ENCODE results near the gene VPS51.

DNA sequence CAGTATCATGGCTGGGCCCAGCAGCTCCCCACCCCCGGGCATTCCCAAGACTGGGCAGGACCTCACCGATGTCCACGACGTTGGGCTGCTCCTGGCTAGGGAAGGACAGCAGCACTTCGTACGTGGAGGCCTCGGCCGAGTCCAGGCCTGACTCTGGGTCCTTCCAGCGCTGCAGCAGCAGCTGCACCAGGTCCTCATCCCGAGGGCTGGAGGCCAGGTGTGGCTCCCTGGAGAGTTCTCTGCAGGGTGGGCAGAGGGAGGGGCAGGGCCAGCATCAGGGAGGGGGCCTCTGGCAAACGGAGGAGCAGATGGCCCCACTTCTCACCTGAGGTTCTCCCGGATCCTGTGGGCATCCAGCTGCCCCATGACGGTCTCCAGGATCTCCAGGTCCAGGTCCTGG lies 38.0 kb upstream of the VPS51 start:
- TF ChIP-seq, protein P1, sequence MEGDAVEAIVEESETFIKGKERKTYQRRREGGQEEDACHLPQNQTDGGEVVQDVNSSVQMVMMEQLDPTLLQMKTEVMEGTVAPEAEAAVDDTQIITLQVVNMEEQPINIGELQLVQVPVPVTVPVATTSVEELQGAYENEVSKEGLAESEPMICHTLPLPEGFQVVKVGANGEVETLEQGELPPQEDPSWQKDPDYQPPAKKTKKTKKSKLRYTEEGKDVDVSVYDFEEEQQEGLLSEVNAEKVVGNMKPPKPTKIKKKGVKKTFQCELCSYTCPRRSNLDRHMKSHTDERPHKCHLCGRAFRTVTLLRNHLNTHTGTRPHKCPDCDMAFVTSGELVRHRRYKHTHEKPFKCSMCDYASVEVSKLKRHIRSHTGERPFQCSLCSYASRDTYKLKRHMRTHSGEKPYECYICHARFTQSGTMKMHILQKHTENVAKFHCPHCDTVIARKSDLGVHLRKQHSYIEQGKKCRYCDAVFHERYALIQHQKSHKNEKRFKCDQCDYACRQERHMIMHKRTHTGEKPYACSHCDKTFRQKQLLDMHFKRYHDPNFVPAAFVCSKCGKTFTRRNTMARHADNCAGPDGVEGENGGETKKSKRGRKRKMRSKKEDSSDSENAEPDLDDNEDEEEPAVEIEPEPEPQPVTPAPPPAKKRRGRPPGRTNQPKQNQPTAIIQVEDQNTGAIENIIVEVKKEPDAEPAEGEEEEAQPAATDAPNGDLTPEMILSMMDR (optimal IDR thresholded peaks at IDR 0.05 in 1 of 3, IDR thresholded peaks at IDR 0.05 in 1 of 3, conservative IDR thresholded peaks at IDR 0.05 in 1 of 3; ENCODE audit: extremely low read depth in 1 of 3, insufficient read depth in 2 of 3, low read length in 3 of 3): no peak
- no peak for TF ChIP-seq EZH2 (IDR thresholded peaks at IDR 0.05; ENCODE audit: low read length)
